ENCODE results near the gene DOCK10. TPM values are rescaled to one million over a fixed set of nuclear protein-coding genes. Genes with fewer than 3 reads are reported as not detected.
A peak's percentile ranks its signal among the peaks of the same experiment; 100 is the strongest.

The DOCK10 gene
- total RNA-seq, 4 donors from 2014 or later: 16.7 to 37.2 (median 20.8) TPM

- Histone ChIP-seq H3K27me3 (no peaks in the 10 kb centered on the region), H3K27ac (peak overlapping the region in 3 of 4 donors; percentile 44 to 76 (median 51)), H3K4me3 (no peak overlapping the region), H3K9me3 (no peaks in the 10 kb centered on the region), H3K4me1 (peaks cover 0 to 52% (median 23%) of the 10 kb centered on the region in 4 donors), H3K36me3 (peaks cover 0 to 11% (median 0%) of the 10 kb centered on the region in 3 donors)
- DNase-seq (ENCODE audit: low spot score in 2 of 2): no peak
- WGBS, 2 donors: 50 to 66% methylated on average over 7 of the region's 7 CpGs
- TF ChIP-seq EP300 (IDR thresholded peaks at IDR 0.05): no peak
- no peak for TF ChIP-seq POLR2A (IDR thresholded peaks at IDR 0.05)
- TF ChIP-seq CTCF (IDR thresholded peaks at IDR 0.05): no peak
Observed at GRCh38 chr2:224927646-224928173, 114.6 kb downstream of the DOCK10 start.

DNA sequence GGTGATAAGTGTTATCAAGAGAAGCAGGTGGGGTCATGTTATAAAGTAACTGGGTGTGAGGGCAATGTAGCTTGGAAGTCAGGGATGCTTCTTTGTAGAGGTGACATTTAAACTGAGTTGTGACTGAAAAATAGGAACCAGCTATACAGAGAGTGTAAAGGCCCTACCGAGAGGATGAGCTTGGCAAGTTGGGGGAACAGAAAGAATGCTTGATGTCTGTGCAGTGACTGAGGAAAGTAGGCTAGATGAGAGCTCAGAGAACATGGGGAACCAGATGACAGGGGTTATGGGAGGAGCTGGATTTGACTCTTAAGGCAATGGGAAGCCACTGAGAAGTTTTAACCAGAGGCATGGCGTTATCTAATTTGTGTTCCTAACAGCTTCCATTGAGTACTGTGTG, 115.3 kb downstream of the DOCK10 start:
- peaks cover 0 to 52% (median 26%) of the 10 kb centered on the region in 4 donors for H3K4me1 ChIP-seq
- peaks cover 0 to 11% (median 0%) of the 10 kb centered on the region in 3 donors for H3K36me3 ChIP-seq
- peak overlapping the region in 3 of 4 donors; percentile 44 to 76 (median 51) for H3K27ac ChIP-seq
- no peaks in the 10 kb centered on the region for H3K9me3 ChIP-seq
- H3K4me3 ChIP-seq: no peak overlapping the region
- 73 to 83% methylated on average over 2 of the region's 2 CpGs for WGBS, 2 donors
- no peaks in the 10 kb centered on the region for H3K27me3 ChIP-seq
- TF ChIP-seq POLR2A (IDR thresholded peaks at IDR 0.05): no peak
- TF ChIP-seq CTCF (IDR thresholded peaks at IDR 0.05): no peak
- TF ChIP-seq EP300 (IDR thresholded peaks at IDR 0.05): no peak
- no peak for DNase-seq (ENCODE audit: low spot score in 2 of 2)

GRCh38 chr2:224925810-224926100, 116.5 kb downstream of the DOCK10 start:
- TF ChIP-seq EP300 (IDR thresholded peaks at IDR 0.05): no peak
- no peak for TF ChIP-seq POLR2A (IDR thresholded peaks at IDR 0.05)
- no peak for TF ChIP-seq CTCF (IDR thresholded peaks at IDR 0.05)
- H3K36me3 ChIP-seq: peaks cover 0 to 5% (median 0%) of the 10 kb centered on the region in 3 donors
- peaks cover 0 to 46% (median 26%) of the 10 kb centered on the region in 4 donors for H3K4me1 ChIP-seq
- H3K27ac ChIP-seq: peak overlapping the region in 1 of 4 donors; percentile 76
- DNase-seq (ENCODE audit: low spot score in 2 of 2): no peak
- H3K4me3 ChIP-seq: no peak overlapping the region
- H3K9me3 ChIP-seq: no peaks in the 10 kb centered on the region
- H3K27me3 ChIP-seq: no peaks in the 10 kb centered on the region

DNA sequence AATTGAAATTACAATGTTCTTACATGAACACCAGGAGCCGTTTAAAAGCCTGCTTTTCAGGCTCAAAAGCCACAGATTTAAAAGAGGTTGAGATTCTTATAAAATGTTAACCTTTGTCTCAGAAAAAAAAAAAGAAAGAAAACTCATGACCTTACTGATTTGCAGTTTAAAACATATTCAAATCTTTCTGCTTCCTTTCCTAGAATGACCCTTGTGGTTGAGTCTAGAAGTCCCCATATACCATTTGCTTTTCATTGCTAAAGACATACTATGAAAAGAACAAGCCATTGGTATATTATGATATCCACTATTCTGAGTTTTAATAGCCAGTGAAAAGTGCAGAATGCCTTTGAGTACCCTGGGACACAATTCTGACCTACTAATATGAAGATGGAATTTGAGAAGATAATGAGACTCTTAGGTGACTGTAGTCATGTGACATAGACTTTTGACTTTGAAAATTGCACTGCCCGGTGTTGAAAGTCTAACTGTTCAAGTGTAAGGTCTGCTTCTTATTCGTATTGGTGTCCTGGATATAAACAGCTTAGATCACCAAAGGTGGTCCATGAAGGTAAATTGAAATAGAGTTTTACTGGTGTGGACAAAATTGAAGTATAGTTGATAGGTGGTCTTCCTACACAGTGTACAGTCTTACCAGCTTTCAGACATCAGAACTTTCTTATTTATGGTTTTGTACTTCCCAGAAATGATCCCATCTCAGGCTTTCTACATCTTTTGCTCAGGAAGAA, 117.0 kb downstream of the DOCK10 start:
- no peak for DNase-seq (ENCODE audit: low spot score in 2 of 2)
- TF ChIP-seq CTCF (IDR thresholded peaks at IDR 0.05) (no peak), POLR2A (IDR thresholded peaks at IDR 0.05) (no peak), EP300 (IDR thresholded peaks at IDR 0.05) (no peak)
- Histone ChIP-seq H3K4me3 (no peak overlapping the region), H3K9me3 (no peaks in the 10 kb centered on the region), H3K4me1 (peaks cover 0 to 41% (median 25%) of the 10 kb centered on the region in 4 donors), H3K27ac (peak overlapping the region in 1 of 4 donors; percentile 76), H3K27me3 (no peaks in the 10 kb centered on the region), H3K36me3 (no peaks in the 10 kb centered on the region)
- WGBS, 2 donors: 79 to 84% methylated on average over 3 of the region's 3 CpGs

- Histone ChIP-seq H3K27ac (peak overlapping the region in 1 of 4 donors; percentile 76), H3K4me3 (no peak overlapping the region), H3K36me3 (no peaks in the 10 kb centered on the region), H3K4me1 (peaks cover 0 to 41% (median 24%) of the 10 kb centered on the region in 4 donors), H3K9me3 (no peaks in the 10 kb centered on the region), H3K27me3 (no peaks in the 10 kb centered on the region)
- TF ChIP-seq CTCF (IDR thresholded peaks at IDR 0.05) (no peak), EP300 (IDR thresholded peaks at IDR 0.05) (no peak), POLR2A (IDR thresholded peaks at IDR 0.05) (no peak)
- 76 to 94% methylated on average over 2 of the region's 2 CpGs for WGBS, 2 donors
- DNase-seq (ENCODE audit: low spot score in 2 of 2): no peak
Observed at GRCh38 chr2:224924631-224925030, 117.6 kb downstream of the DOCK10 start.
